NCI-H446 (cell line): ENCODE data around the gene PRPF40B.

ENCODE experiments used
- DNase-seq, 2 experiments: peaks; one replicate each; lab custom pipeline; 2025; lab: John Stamatoyannopoulos, UW

The PRPF40B gene

GRCh38 chr12:49684310-49684854 lies 61.0 kb downstream of the PRPF40B start:
- no peak for DNase-seq

- no peak for DNase-seq
Measured at GRCh38 chr12:49687941-49688340, 64.6 kb downstream of the PRPF40B start.

GRCh38 chr12:49689237-49689636 lies 65.9 kb downstream of the PRPF40B start:
- no peak for DNase-seq

GRCh38 chr12:49689785-49690184 lies 66.4 kb downstream of the PRPF40B start:
- DNase-seq: no peak

GRCh38 chr12:49692851-49693250 lies 69.5 kb downstream of the PRPF40B start:
- DNase-seq: no peak

GRCh38 chr12:49693931-49694444 lies 70.6 kb downstream of the PRPF40B start:
- DNase-seq: no peak
